GM21576 (cell line): ENCODE data around the gene PSME3.
"Not testable (repeated sequence)": the region's sequence is repeated elsewhere in the genome, so short reads cannot be mapped to it uniquely, and the experiment has no call there.

ENCODE experiments used
- ATAC-seq: cut with Tn5 transposase; IDR thresholded peaks from one replicate; pipeline ENCODE4 v1.9.1; 2021; ENCODE audit warnings: mild to moderate bottlenecking, moderate library complexity; ENCODE audit not compliant: unreplicated experiment

Gene PSME3

GRCh38 chr17:42849451-42850181, 16.4 kb downstream of the PSME3 start:
- ATAC-seq, result no peak

GRCh38 chr17:42850954-42851353, 17.8 kb downstream of the PSME3 start, which contains the start of gene AOC3:
Gene AOC3, plus strand, starts transcription at chr17:42851199. Its CDS starts 145 bp downstream, at chr17:42851344.
- no peak for ATAC-seq

GRCh38 chr17:42851371-42852240, 18.4 kb downstream of the PSME3 start:
- ATAC-seq, result not testable (repeated sequence)

- ATAC-seq, result no peak
Measured at GRCh38 chr17:42852351-42852750, 19.2 kb downstream of the PSME3 start.

- no peak for ATAC-seq
Measured at GRCh38 chr17:42853004-42853403, 19.8 kb downstream of the PSME3 start.

- no peak for ATAC-seq
Measured at GRCh38 chr17:42853597-42853967, 20.4 kb downstream of the PSME3 start.

GRCh38 chr17:42853968-42854790, 21.0 kb downstream of the PSME3 start:
- ATAC-seq, result no peak

GRCh38 chr17:42855048-42855596, 21.9 kb downstream of the PSME3 start:
- no peak for ATAC-seq

- not testable (repeated sequence) for ATAC-seq
Measured at GRCh38 chr17:42856093-42856492, 22.9 kb downstream of the PSME3 start.

- ATAC-seq, result not testable (repeated sequence)
Measured at GRCh38 chr17:42856516-42856915, 23.3 kb downstream of the PSME3 start.

- ATAC-seq, result no peak
Measured at GRCh38 chr17:42857389-42857788, 24.2 kb downstream of the PSME3 start.

GRCh38 chr17:42865638-42866094, 32.5 kb downstream of the PSME3 start:
- ATAC-seq, result no peak

- ATAC-seq, result no peak
Measured at GRCh38 chr17:42866216-42866615, 33.0 kb downstream of the PSME3 start.

GRCh38 chr17:42866631-42867575, 33.7 kb downstream of the PSME3 start:
- ATAC-seq, result no peak

- ATAC-seq, result not testable (repeated sequence)
Measured at GRCh38 chr17:42867694-42868261, 34.6 kb downstream of the PSME3 start.

- ATAC-seq, result no peak
Measured at GRCh38 chr17:42868338-42868737, 35.1 kb downstream of the PSME3 start.

GRCh38 chr17:42871647-42872046, 38.5 kb downstream of the PSME3 start:
- no peak for ATAC-seq

- no peak for ATAC-seq
Measured at GRCh38 chr17:42872251-42872965, 39.2 kb downstream of the PSME3 start.

GRCh38 chr17:42873315-42873714, 40.1 kb downstream of the PSME3 start:
- ATAC-seq, result no peak
